Suprapubic skin (tissue), 4 donors: Measurements from ENCODE around the gene ALX3.

Experiments used
- POLR2A ChIP-seq, 2 donors: fragments of 450-650 bp; IDR thresholded peaks; one replicate each; pipeline ENCODE4 v1.6.1; 2017; ENCODE audit warnings: antibody characterized with exemption in 2 of 2, mild to moderate bottlenecking in 2 of 2, moderate library complexity in 2 of 2
- POLR2AphosphoS5 ChIP-seq, 3 donors: sonication (generic); formaldehyde crosslinking; IDR thresholded peaks; one replicate each; pipeline ENCODE4 v1.6.1; 2017; ENCODE audit warnings: antibody characterized with exemption in 3 of 3
- TF ChIP-seq, protein P1 (sequence below), 2 donors: fragments of 200-600 bp in 1 of 2; fragments of 450-650 bp in 1 of 2; sonication (generic) in 1 of 2; IDR thresholded peaks; one replicate each; pipeline ENCODE4 v1.5.1; 2016 to 2019; ENCODE audit warnings: antibody characterized with exemption in 2 of 2, mild to moderate bottlenecking in 1 of 2, moderate library complexity in 1 of 2

- TF ChIP-seq POLR2A (IDR thresholded peaks at IDR 0.05) (no peak), POLR2AphosphoS5 (IDR thresholded peaks at IDR 0.05) (no peak)
- TF ChIP-seq, protein P1, sequence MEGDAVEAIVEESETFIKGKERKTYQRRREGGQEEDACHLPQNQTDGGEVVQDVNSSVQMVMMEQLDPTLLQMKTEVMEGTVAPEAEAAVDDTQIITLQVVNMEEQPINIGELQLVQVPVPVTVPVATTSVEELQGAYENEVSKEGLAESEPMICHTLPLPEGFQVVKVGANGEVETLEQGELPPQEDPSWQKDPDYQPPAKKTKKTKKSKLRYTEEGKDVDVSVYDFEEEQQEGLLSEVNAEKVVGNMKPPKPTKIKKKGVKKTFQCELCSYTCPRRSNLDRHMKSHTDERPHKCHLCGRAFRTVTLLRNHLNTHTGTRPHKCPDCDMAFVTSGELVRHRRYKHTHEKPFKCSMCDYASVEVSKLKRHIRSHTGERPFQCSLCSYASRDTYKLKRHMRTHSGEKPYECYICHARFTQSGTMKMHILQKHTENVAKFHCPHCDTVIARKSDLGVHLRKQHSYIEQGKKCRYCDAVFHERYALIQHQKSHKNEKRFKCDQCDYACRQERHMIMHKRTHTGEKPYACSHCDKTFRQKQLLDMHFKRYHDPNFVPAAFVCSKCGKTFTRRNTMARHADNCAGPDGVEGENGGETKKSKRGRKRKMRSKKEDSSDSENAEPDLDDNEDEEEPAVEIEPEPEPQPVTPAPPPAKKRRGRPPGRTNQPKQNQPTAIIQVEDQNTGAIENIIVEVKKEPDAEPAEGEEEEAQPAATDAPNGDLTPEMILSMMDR (IDR thresholded peaks at IDR 0.05): no peak
Measured at GRCh38 chr1:110112143-110112542, 41.7 kb upstream of the ALX3 start, which contains the start of gene UBL4B.
